ENCODE results near the gene PDSS2.

DNA sequence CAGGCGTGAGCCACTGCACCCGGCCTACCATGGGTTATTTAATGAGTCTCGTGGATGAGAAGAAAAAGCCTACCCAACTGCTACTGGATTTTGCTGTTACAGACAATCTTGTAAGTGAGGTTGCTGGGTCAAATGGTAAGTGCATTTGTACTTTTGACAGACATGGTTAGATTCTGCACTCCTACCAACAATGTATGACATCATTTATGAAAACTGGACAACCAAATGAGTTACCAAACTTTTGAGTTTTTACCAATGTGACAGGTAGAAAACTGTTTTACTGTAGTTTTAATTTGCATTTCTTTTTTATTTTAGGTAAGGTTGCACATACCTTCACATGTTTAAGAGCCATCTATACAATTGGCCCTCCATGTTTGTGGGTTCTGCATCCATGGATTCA lies 48.2 kb downstream of the PDSS2 start:
- TF ChIP-seq, protein P1, sequence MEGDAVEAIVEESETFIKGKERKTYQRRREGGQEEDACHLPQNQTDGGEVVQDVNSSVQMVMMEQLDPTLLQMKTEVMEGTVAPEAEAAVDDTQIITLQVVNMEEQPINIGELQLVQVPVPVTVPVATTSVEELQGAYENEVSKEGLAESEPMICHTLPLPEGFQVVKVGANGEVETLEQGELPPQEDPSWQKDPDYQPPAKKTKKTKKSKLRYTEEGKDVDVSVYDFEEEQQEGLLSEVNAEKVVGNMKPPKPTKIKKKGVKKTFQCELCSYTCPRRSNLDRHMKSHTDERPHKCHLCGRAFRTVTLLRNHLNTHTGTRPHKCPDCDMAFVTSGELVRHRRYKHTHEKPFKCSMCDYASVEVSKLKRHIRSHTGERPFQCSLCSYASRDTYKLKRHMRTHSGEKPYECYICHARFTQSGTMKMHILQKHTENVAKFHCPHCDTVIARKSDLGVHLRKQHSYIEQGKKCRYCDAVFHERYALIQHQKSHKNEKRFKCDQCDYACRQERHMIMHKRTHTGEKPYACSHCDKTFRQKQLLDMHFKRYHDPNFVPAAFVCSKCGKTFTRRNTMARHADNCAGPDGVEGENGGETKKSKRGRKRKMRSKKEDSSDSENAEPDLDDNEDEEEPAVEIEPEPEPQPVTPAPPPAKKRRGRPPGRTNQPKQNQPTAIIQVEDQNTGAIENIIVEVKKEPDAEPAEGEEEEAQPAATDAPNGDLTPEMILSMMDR (IDR thresholded peaks at IDR 0.05): no peak
- TF ChIP-seq POLR2A (IDR thresholded peaks at IDR 0.05): no peak
